Endothelial cell of umbilical vein (primary cell): ENCODE data around the gene ARID1B. TPM values are rescaled to one million over a fixed set of nuclear protein-coding genes. Genes with fewer than 3 reads are reported as not detected.

Source experiments
- BruUV-seq: library from RNA; stranded (reverse); fragments of 400-500 nt; replicated peaks from 2 replicates; lab custom pipeline; 2021; lab: Mats Ljungman, UMichigan
- CTCF ChIA-PET: fragments of 300-600, 350-600 bp; sonication (Branson Sonifier 250); formaldehyde crosslinking; loops from one replicate; lab custom pipeline; 2021; ENCODE audit warnings: antibody characterized with exemption, inconsistent platforms; lab: Charles Lee
- POLR2A ChIA-PET: fragments of 300-600, 350-600 bp; sonication (Branson Sonifier 250); formaldehyde crosslinking; loops from one replicate; lab custom pipeline; 2021; ENCODE audit warnings: antibody characterized with exemption, inconsistent platforms; lab: Charles Lee
- DNase-seq: peaks from one replicate; pipeline ENCODE4 v3.0.0-alpha.2; 2011; ENCODE audit warnings: low read depth, low spot score
- FAIRE-seq: peaks from 2 replicates; lab custom pipeline; 2011; peaks lifted over from hg19 to GRCh38; lab: Jason Lieb, UNC
- H2AFZ ChIP-seq: 2 replicates; pipeline ENCODE4 v1.6.0; 2012; ENCODE audit warnings: low read depth, low read length, control low read depth, inconsistent platforms
- H3K27ac ChIP-seq: 2 replicates; pipeline ENCODE4 v1.5.1; 2011; ENCODE audit warnings: low read depth, mild to moderate bottlenecking, control low read depth, low read length, moderate library complexity; ENCODE audit not compliant: insufficient read depth
- H3K27me3 ChIP-seq, 2 experiments: 2 replicates each; pipeline versions ENCODE4 v1.6.0 to v1.6.1; 2011; ENCODE audit warnings: low read length in 2 of 2, mixed read lengths in 1 of 2; ENCODE audit not compliant: control insufficient read depth in 2 of 2, insufficient read depth in 2 of 2
- H3K36me3 ChIP-seq, 2 experiments: 2 replicates in 1 of 2; 3 replicates in 1 of 2; pipeline ENCODE4 v1.5.1; 2011; ENCODE audit warnings: low read length in 2 of 2, mild to moderate bottlenecking in 1 of 2, moderate library complexity in 1 of 2; ENCODE audit not compliant: control insufficient read depth in 2 of 2, insufficient read depth in 2 of 2; ENCODE audit errors: extremely low read depth in 1 of 2
- H3K4me1 ChIP-seq: 3 replicates; pipeline ENCODE4 v1.5.1; 2011; ENCODE audit warnings: mild to moderate bottlenecking, low read length; ENCODE audit not compliant: control insufficient read depth, insufficient read depth; ENCODE audit errors: extremely low read depth
- H3K4me2 ChIP-seq: 2 replicates; pipeline ENCODE4 v1.6.1; 2011; ENCODE audit warnings: low read length, control low read depth, mixed read lengths; ENCODE audit not compliant: insufficient read depth
- H3K4me3 ChIP-seq, 3 experiments: fragments of 200-600 bp in 1 of 3; sonication (generic), shearing (Covaris generic) in 1 of 3; replicated peaks in 1 of 3; 2 replicates each; pipeline ENCODE4 v1.5.1; 2011 to 2016; ENCODE audit warnings: control low read depth in 3 of 3, low read length in 3 of 3, mild to moderate bottlenecking in 2 of 3, inconsistent platforms in 1 of 3, low read depth in 1 of 3, moderate library complexity in 1 of 3; ENCODE audit not compliant: insufficient read depth in 1 of 3
- H3K79me2 ChIP-seq: 2 replicates; pipeline ENCODE4 v1.6.0; 2012; ENCODE audit warnings: low read length, inconsistent platforms; ENCODE audit not compliant: control insufficient read depth, insufficient read depth
- H3K9ac ChIP-seq: replicated peaks from 2 replicates; pipeline ENCODE3; 2011; ENCODE audit warnings: low read length, control low read depth; ENCODE audit not compliant: insufficient read depth; ENCODE audit errors: extremely low read depth
- H3K9me1 ChIP-seq: replicated peaks from 3 replicates; pipeline ENCODE4 v1.6.0; 2011; ENCODE audit warnings: mild to moderate bottlenecking, low read length; ENCODE audit not compliant: control insufficient read depth, insufficient read depth; ENCODE audit errors: extremely low read depth
- H3K9me3 ChIP-seq: replicated peaks from 2 replicates; pipeline ENCODE4 v1.5.1; 2012; ENCODE audit warnings: low read length, inconsistent platforms; ENCODE audit not compliant: control insufficient read depth, insufficient read depth
- H4K20me1 ChIP-seq: replicated peaks from 2 replicates; pipeline ENCODE3; 2011; ENCODE audit warnings: mild to moderate bottlenecking, low read length; ENCODE audit not compliant: control insufficient read depth, insufficient read depth; ENCODE audit errors: extremely low read depth
- EZH2 ChIP-seq: IDR thresholded peaks from 2 replicates; pipeline ENCODE4 v1.6.1; 2012; ENCODE audit warnings: borderline replicate concordance, low read depth, mild to moderate bottlenecking, moderate library complexity, low read length, inconsistent platforms; ENCODE audit not compliant: severe bottlenecking
- FOS ChIP-seq: IDR thresholded peaks from 2 replicates; pipeline ENCODE4 v1.6.1; 2011; ENCODE audit warnings: mild to moderate bottlenecking, low read length, moderate library complexity, borderline replicate concordance; ENCODE audit not compliant: insufficient read depth
- GATA2 ChIP-seq: IDR thresholded peaks from 2 replicates; pipeline ENCODE4 v1.7.0; 2011; ENCODE audit warnings: low read depth, mild to moderate bottlenecking, moderate library complexity, mixed read lengths, low read length; ENCODE audit not compliant: insufficient read length, insufficient read depth
- JUN ChIP-seq: IDR thresholded peaks from 2 replicates; pipeline ENCODE4 v1.6.1; 2011; ENCODE audit warnings: borderline replicate concordance, low read depth; ENCODE audit not compliant: insufficient read length, insufficient read depth
- MYC ChIP-seq: IDR thresholded peaks from one replicate; pipeline ENCODE4 v1.6.1; 2011; ENCODE audit warnings: mild to moderate bottlenecking, low read depth, low read length
- POLR2A ChIP-seq: IDR thresholded peaks from 2 replicates; pipeline ENCODE4 v1.6.1; 2012; ENCODE audit warnings: low read depth, mild to moderate bottlenecking, control low read depth, low read length
- POLR2AphosphoS5 ChIP-seq: IDR thresholded peaks from 2 replicates; pipeline ENCODE4 v1.6.1; 2012; ENCODE audit warnings: low read depth, mild to moderate bottlenecking, control low read depth, low read length, moderate library complexity; ENCODE audit not compliant: insufficient read depth
- dilution Hi-C: fragments of 300-500 bp; cut with MboI; formaldehyde crosslinking; loops from one replicate; pipeline ENCODE4 v1.15.0; 2019; ENCODE audit warnings: low sequenced_read_pairs; ENCODE audit not compliant: extremely low pct_ligation_motif_present
- intact Hi-C: fragments of 100-400 bp; cut with micrococcal nuclease; formaldehyde crosslinking; loops from one replicate; pipeline ENCODE4 v1.10.0; 2022
- polyA plus RNA-seq, 4 experiments: library from polyadenylated mRNA; depleted of rRNA in 3 of 4; stranded (reverse) in 3 of 4; unstranded in 1 of 4; fragments of >200 nt; gene quantifications; 2 replicates each; pipeline versions ENCODE4 v1.2.1 to v1.2.3, GENCODE V29; 2011 to 2012; ENCODE audit warnings: missing spikeins in 1 of 4
- total RNA-seq: library from RNA; stranded (reverse); gene quantifications from 2 replicates; pipeline ENCODE4 v1.2.3, GENCODE V29; 2021
- TF ChIP-seq, protein P1 (sequence below), 2 donors: IDR thresholded peaks; 1 replicate in 1 of 2; 2 replicates in 1 of 2; pipeline ENCODE4 v1.5.1; 2011; ENCODE audit warnings: low read length in 2 of 2, mild to moderate bottlenecking in 2 of 2, moderate library complexity in 2 of 2, control low read depth in 1 of 2, inconsistent platforms in 1 of 2, low read depth in 1 of 2; ENCODE audit not compliant: insufficient read depth in 1 of 2; ENCODE audit errors: extremely low read depth in 1 of 2
- TF ChIP-seq, protein P2 (sequence below): IDR thresholded peaks from 2 replicates; pipeline ENCODE4 v1.6.1; 2011; ENCODE audit not compliant: insufficient read depth, insufficient read length

Gene ARID1B
- total and polyA plus RNA-seq, 2 donors (not counting 3 experiments of a cell fraction or from before 2014, with no cell fraction given) = 21.8 to 89.5 TPM

DNA sequence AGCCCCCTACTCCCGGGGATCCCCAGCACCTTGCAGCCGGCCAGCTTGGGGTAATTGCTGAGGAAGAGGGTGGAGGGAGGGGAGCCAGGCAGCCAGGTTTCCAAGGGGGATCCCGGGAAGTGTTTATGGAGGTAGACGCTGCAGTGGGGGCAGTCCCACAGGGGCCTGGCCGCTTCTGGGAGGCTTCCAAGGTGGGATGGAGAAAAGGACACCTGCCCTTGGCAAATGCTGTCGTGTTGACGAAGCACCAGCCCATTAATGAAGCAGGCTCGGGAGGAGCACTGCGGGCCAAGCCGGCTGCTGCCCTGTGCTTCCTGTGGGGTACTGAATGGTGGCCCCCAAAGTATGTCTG is 463.8 kb downstream of the ARID1B start:
- no peak overlapping the region for H3K4me2 ChIP-seq
- no peak overlapping the region for H3K9ac ChIP-seq
- BruUV-seq = no TSS peak
- no peaks in the 10 kb centered on the region for H3K36me3 ChIP-seq
- peaks cover under 1% of the 10 kb centered on the region for H3K4me1 ChIP-seq
- H3K9me1 ChIP-seq = no peaks in the 10 kb centered on the region
- H3K79me2 ChIP-seq = no peaks in the 10 kb centered on the region
- FAIRE-seq (no peak), DNase-seq (no peak)
- dilution Hi-C loops (no loop called here), intact Hi-C loops (no loop called here)
- H2AFZ ChIP-seq = no peak overlapping the region
- peaks cover 16 to 22% of the 10 kb centered on the region in 2 experiments for H3K27me3 ChIP-seq
- no peaks in the 10 kb centered on the region for H4K20me1 ChIP-seq
- H3K4me3 ChIP-seq = no peak overlapping the region
- H3K9me3 ChIP-seq = no peaks in the 10 kb centered on the region
- POLR2A ChIA-PET = no interaction called here
- CTCF ChIA-PET = no interaction called here
- no peak overlapping the region for H3K27ac ChIP-seq
- TF ChIP-seq, protein P1, sequence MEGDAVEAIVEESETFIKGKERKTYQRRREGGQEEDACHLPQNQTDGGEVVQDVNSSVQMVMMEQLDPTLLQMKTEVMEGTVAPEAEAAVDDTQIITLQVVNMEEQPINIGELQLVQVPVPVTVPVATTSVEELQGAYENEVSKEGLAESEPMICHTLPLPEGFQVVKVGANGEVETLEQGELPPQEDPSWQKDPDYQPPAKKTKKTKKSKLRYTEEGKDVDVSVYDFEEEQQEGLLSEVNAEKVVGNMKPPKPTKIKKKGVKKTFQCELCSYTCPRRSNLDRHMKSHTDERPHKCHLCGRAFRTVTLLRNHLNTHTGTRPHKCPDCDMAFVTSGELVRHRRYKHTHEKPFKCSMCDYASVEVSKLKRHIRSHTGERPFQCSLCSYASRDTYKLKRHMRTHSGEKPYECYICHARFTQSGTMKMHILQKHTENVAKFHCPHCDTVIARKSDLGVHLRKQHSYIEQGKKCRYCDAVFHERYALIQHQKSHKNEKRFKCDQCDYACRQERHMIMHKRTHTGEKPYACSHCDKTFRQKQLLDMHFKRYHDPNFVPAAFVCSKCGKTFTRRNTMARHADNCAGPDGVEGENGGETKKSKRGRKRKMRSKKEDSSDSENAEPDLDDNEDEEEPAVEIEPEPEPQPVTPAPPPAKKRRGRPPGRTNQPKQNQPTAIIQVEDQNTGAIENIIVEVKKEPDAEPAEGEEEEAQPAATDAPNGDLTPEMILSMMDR (IDR thresholded peaks at IDR 0.05; ENCODE audit: extremely low read depth in 1 of 2, insufficient read depth in 1 of 2, low read depth in 1 of 2, low read length in 2 of 2) = no peak
- TF ChIP-seq JUN = no peak
- TF ChIP-seq POLR2AphosphoS5 = no peak
- no peak for TF ChIP-seq GATA2
- TF ChIP-seq POLR2A = no peak
- TF ChIP-seq MYC = no peak
- TF ChIP-seq EZH2 = no peak
- no peak for TF ChIP-seq FOS
- TF ChIP-seq, protein P2, sequence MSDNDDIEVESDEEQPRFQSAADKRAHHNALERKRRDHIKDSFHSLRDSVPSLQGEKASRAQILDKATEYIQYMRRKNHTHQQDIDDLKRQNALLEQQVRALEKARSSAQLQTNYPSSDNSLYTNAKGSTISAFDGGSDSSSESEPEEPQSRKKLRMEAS = no peak
